ENCODE data around the gene FAM162A.

- TF ChIP-seq CTCF (IDR thresholded peaks at IDR 0.05 in 2 of 3, conservative IDR thresholded peaks at IDR 0.05 in 1 of 3; ENCODE audit: insufficient read depth in 2 of 3, low read depth in 1 of 3, low read length in 3 of 3) (no peak), ELF4 (CRISPR knock-in tag; IDR thresholded peaks at IDR 0.05) (no peak), ZNF274 (IDR thresholded peaks at IDR 0.05; ENCODE audit: borderline replicate concordance, low read depth, low read length) (no peak), RBM22 (IDR thresholded peaks at IDR 0.05; ENCODE audit: low read depth, low read length, poor library complexity, severe bottlenecking) (no peak), ZNF239 (CRISPR knock-in tag; IDR thresholded peaks at IDR 0.05) (no peak), EP300 (IDR thresholded peaks at IDR 0.05; ENCODE audit: low read length) (no peak), RFX5 (IDR thresholded peaks at IDR 0.05; ENCODE audit: low read depth, low read length) (no peak), CBX3 (IDR thresholded peaks at IDR 0.05; ENCODE audit: borderline replicate concordance in 1 of 2, low read length in 2 of 2) (no peak), POLR2A (conservative IDR thresholded peaks at IDR 0.05) (no peak; the same call in 1 of the 2 replicates), MAZ (CRISPR knock-in tag; conservative IDR thresholded peaks at IDR 0.05 in 1 of 2, IDR thresholded peaks at IDR 0.05 in 1 of 2) (no peak), SMARCB1 (IDR thresholded peaks at IDR 0.05; ENCODE audit: insufficient read length, low read depth) (no peak), TGIF2 (CRISPR knock-in tag; IDR thresholded peaks at IDR 0.05) (no peak), JUNB (CRISPR knock-in tag; conservative IDR thresholded peaks at IDR 0.05) (no peak)
These were observed 25.3 kb upstream of the FAM162A start for GRCh38 chr3:122358703-122359032.

All from K562 (cell line).